Endothelial cell of umbilical vein (primary cell): ENCODE results near the gene SIX4.

ENCODE experiments used
- EZH2 ChIP-seq: IDR thresholded peaks from 2 replicates; pipeline ENCODE4 v1.6.1; 2012; ENCODE audit warnings: borderline replicate concordance, low read depth, mild to moderate bottlenecking, moderate library complexity, low read length, inconsistent platforms; ENCODE audit not compliant: severe bottlenecking
- FOS ChIP-seq: IDR thresholded peaks from 2 replicates; pipeline ENCODE4 v1.6.1; 2011; ENCODE audit warnings: mild to moderate bottlenecking, low read length, moderate library complexity, borderline replicate concordance; ENCODE audit not compliant: insufficient read depth
- JUN ChIP-seq: IDR thresholded peaks from 2 replicates; pipeline ENCODE4 v1.6.1; 2011; ENCODE audit warnings: borderline replicate concordance, low read depth; ENCODE audit not compliant: insufficient read length, insufficient read depth
- MYC ChIP-seq: IDR thresholded peaks from one replicate; pipeline ENCODE4 v1.6.1; 2011; ENCODE audit warnings: mild to moderate bottlenecking, low read depth, low read length
- POLR2A ChIP-seq: IDR thresholded peaks from 2 replicates; pipeline ENCODE4 v1.6.1; 2012; ENCODE audit warnings: low read depth, mild to moderate bottlenecking, control low read depth, low read length
- POLR2AphosphoS5 ChIP-seq: IDR thresholded peaks from 2 replicates; pipeline ENCODE4 v1.6.1; 2012; ENCODE audit warnings: low read depth, mild to moderate bottlenecking, control low read depth, low read length, moderate library complexity; ENCODE audit not compliant: insufficient read depth
- TF ChIP-seq, protein P1 (sequence below), 2 donors: IDR thresholded peaks; 1 replicate in 1 of 2; 2 replicates in 1 of 2; pipeline ENCODE4 v1.5.1; 2011; ENCODE audit warnings: low read length in 2 of 2, mild to moderate bottlenecking in 2 of 2, moderate library complexity in 2 of 2, control low read depth in 1 of 2, inconsistent platforms in 1 of 2, low read depth in 1 of 2; ENCODE audit not compliant: insufficient read depth in 1 of 2; ENCODE audit errors: extremely low read depth in 1 of 2
- TF ChIP-seq, protein P2 (sequence below): IDR thresholded peaks from 2 replicates; pipeline ENCODE4 v1.6.1; 2011; ENCODE audit not compliant: insufficient read depth, insufficient read length

DNA sequence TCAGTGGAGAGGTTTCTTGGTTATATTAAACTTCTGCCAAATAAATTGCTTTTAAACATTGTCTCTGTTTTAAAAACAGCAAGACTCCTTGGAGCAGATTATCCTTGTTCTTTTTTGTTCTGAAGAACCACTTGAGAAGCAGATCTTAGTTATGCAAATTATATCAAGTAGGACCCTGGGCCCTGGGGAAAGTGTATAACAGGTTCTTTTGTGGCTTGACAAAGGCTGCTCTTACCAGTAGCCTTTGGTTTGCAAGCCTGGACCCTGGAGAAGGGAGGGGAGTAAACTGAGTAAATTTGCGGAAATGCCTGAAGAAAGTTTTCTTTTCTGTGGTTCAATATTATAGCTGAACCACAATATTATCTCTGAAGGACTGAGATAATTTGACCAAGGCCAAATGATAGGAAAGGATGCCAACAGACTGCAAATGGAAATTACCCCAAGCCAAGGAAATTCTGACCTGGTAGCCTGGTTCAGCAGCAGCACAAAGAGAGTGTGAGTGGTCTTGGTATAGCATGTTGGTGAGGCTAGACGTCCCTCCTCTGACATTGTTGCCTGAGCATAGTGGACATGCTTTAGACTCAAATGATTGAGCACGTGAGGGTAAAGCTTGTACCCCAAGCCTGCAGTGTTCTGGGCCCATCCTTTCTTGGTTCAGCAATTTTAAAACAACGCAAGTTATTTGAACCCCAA, 44.4 kb downstream of the SIX4 start:
- TF ChIP-seq POLR2A = no peak
- TF ChIP-seq, protein P1, sequence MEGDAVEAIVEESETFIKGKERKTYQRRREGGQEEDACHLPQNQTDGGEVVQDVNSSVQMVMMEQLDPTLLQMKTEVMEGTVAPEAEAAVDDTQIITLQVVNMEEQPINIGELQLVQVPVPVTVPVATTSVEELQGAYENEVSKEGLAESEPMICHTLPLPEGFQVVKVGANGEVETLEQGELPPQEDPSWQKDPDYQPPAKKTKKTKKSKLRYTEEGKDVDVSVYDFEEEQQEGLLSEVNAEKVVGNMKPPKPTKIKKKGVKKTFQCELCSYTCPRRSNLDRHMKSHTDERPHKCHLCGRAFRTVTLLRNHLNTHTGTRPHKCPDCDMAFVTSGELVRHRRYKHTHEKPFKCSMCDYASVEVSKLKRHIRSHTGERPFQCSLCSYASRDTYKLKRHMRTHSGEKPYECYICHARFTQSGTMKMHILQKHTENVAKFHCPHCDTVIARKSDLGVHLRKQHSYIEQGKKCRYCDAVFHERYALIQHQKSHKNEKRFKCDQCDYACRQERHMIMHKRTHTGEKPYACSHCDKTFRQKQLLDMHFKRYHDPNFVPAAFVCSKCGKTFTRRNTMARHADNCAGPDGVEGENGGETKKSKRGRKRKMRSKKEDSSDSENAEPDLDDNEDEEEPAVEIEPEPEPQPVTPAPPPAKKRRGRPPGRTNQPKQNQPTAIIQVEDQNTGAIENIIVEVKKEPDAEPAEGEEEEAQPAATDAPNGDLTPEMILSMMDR (IDR thresholded peaks at IDR 0.05; ENCODE audit: extremely low read depth in 1 of 2, insufficient read depth in 1 of 2, low read depth in 1 of 2, low read length in 2 of 2) = no peak
- TF ChIP-seq, protein P2, sequence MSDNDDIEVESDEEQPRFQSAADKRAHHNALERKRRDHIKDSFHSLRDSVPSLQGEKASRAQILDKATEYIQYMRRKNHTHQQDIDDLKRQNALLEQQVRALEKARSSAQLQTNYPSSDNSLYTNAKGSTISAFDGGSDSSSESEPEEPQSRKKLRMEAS = no peak
- TF ChIP-seq FOS = no peak
- no peak for TF ChIP-seq EZH2
- TF ChIP-seq JUN = no peak
- no peak for TF ChIP-seq MYC
- no peak for TF ChIP-seq POLR2AphosphoS5
